Ovary (tissue), 3 donors: ENCODE measurements around the gene RGS4.

ENCODE experiments used
- CTCF ChIP-seq, 3 donors: fragments of 450-650 bp in 2 of 3; fragments of 200-600 bp in 1 of 3; IDR thresholded peaks; one replicate each; pipeline versions ENCODE4 v1.5.1 to v1.8.0; 2016 to 2022; ENCODE audit warnings: antibody characterized with exemption in 3 of 3, mild to moderate bottlenecking in 1 of 3
- POLR2A ChIP-seq: fragments of 450-650 bp; IDR thresholded peaks from one replicate; pipeline ENCODE4 v1.6.1; 2017; ENCODE audit warnings: antibody characterized with exemption, mild to moderate bottlenecking, moderate library complexity
- donor health status: DM: no; HTN: no; CAD: no.

DNA sequence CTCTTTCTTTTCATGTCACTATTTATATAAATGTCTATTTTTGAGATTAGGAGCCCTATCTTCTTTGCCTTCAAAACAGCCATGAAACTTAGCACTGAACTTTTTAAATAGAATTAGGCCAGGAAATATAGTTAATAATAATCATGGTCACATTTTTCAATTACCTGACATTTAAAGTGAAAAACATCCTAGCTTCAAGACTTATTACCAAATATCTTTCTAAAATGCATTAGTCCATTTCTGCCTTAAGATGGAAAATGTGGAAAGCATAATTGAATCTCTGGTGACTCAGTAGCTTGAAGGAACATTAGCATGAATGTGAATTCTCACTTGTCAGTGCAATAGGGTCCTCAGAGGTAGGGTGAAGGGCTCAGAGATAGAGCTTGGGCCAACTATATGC lies 18.7 kb upstream of the RGS4 start:
- no peak for TF ChIP-seq POLR2A
- no peak for TF ChIP-seq CTCF (IDR thresholded peaks at IDR 0.05)
